Sigmoid colon (tissue), 7 donors: ENCODE data around the gene ADD1. TPM values are rescaled to one million over a fixed set of nuclear protein-coding genes. Genes with fewer than 3 reads are reported as not detected.

ENCODE experiments used
- DNase-seq: peaks from one replicate; pipeline ENCODE4 v3.0.0-alpha.2; 2019
- H3K27ac ChIP-seq, 4 donors: fragments of 200-600 bp; sonication (generic); one replicate each; pipeline ENCODE4 v1.5.1; 2016 to 2019; ENCODE audit warnings: mild to moderate bottlenecking in 1 of 4
- H3K27me3 ChIP-seq, 3 donors: fragments of 200-600 bp; sonication (generic); one replicate each; pipeline ENCODE4 v1.5.1; 2019; ENCODE audit warnings: mild to moderate bottlenecking in 1 of 3
- H3K36me3 ChIP-seq, 4 donors: fragments of 200-600 bp; sonication (generic); one replicate each; pipeline ENCODE4 v1.5.1; 2016 to 2019
- H3K4me1 ChIP-seq, 4 donors: fragments of 200-600 bp; sonication (generic); one replicate each; pipeline ENCODE4 v1.5.1; 2017 to 2019
- H3K4me3 ChIP-seq, 4 donors: fragments of 200-600 bp; sonication (generic); one replicate each; pipeline ENCODE4 v1.5.1; 2017 to 2019; ENCODE audit warnings: mild to moderate bottlenecking in 2 of 4, moderate library complexity in 1 of 4
- H3K9me3 ChIP-seq, 4 donors: fragments of 200-600 bp in 3 of 4; sonication (generic) in 3 of 4; one replicate each; pipeline versions ENCODE4 v1.5.1 to v1.6.1; 2013 to 2019
- CTCF ChIP-seq, 4 experiments: fragments of 450-650 bp in 3 of 4; fragments of 200-600 bp in 1 of 4; IDR thresholded peaks; one replicate each; pipeline ENCODE4 v1.5.1; 2016 to 2019; ENCODE audit warnings: antibody characterized with exemption in 4 of 4, mild to moderate bottlenecking in 3 of 4, moderate library complexity in 2 of 4
- EP300 ChIP-seq, 4 donors: sonication (generic); formaldehyde crosslinking; IDR thresholded peaks; one replicate each; pipeline ENCODE4 v1.6.1; 2017; ENCODE audit warnings: antibody characterized with exemption in 4 of 4
- POLR2A ChIP-seq, 2 donors: fragments of 450-650 bp; IDR thresholded peaks; one replicate each; pipeline ENCODE4 v1.6.1; 2016; ENCODE audit warnings: antibody characterized with exemption in 2 of 2, mild to moderate bottlenecking in 2 of 2, moderate library complexity in 2 of 2
- POLR2AphosphoS5 ChIP-seq, 4 donors: sonication (generic); formaldehyde crosslinking; IDR thresholded peaks; one replicate each; pipeline ENCODE4 v1.6.1; 2017; ENCODE audit warnings: antibody characterized with exemption in 4 of 4
- WGBS, 2 donors: extraction: QIAGEN DNeasy Blood & Tissue Kit; methylation state at CpG; one replicate each; pipeline ENCODE4 v1.1.7; 2013; 5-methylcytosine and 5-hydroxymethylcytosine counted together
- intact Hi-C: fragments of 100-400 bp; cut with DNase I; formaldehyde crosslinking; loops from one replicate; pipeline ENCODE4 v1.15.1; 2023
- polyA plus RNA-seq, 3 donors: library from polyadenylated mRNA; stranded (reverse); fragments of 200-250 nt; gene quantifications; one replicate each; pipeline ENCODE4 v1.2.3, GENCODE V29; 2013
- total RNA-seq, 4 donors: library from RNA; depleted of rRNA; stranded (reverse); fragments of >200 nt; gene quantifications; one replicate each; pipeline ENCODE4 v1.1.0, GENCODE V29; 2016
- donor health status: healthy with polysubstance abuse.
- donor health status: Bipolar disorder and iron deficiency.
- donor health status: healthy.

The ADD1 gene
- total and polyA plus RNA-seq, 7 donors, result 113 to 378 (median 166) TPM

- Histone ChIP-seq H3K27ac (no peak overlapping the region), H3K9me3 (peaks cover 0 to 2% (median 0%) of the 10 kb centered on the region in 4 donors), H3K4me3 (no peak overlapping the region), H3K36me3 (peaks cover 19 to 68% (median 46%) of the 10 kb centered on the region in 4 donors), H3K4me1 (no peaks in the 10 kb centered on the region), H3K27me3 (no peaks in the 10 kb centered on the region)
- WGBS, 2 donors, result 74 to 81% methylated on average over 10 of the region's 10 CpGs
- DNase-seq, result no peak
- intact Hi-C loops, result no loop called here
- TF ChIP-seq EP300 (IDR thresholded peaks at IDR 0.05), result no peak
- no peak for TF ChIP-seq POLR2A (IDR thresholded peaks at IDR 0.05)
- no peak for TF ChIP-seq POLR2AphosphoS5 (IDR thresholded peaks at IDR 0.05)
- no peak for TF ChIP-seq CTCF (IDR thresholded peaks at IDR 0.05)
Observed at GRCh38 chr4:2923141-2923551, 79.5 kb downstream of the ADD1 start.

DNA sequence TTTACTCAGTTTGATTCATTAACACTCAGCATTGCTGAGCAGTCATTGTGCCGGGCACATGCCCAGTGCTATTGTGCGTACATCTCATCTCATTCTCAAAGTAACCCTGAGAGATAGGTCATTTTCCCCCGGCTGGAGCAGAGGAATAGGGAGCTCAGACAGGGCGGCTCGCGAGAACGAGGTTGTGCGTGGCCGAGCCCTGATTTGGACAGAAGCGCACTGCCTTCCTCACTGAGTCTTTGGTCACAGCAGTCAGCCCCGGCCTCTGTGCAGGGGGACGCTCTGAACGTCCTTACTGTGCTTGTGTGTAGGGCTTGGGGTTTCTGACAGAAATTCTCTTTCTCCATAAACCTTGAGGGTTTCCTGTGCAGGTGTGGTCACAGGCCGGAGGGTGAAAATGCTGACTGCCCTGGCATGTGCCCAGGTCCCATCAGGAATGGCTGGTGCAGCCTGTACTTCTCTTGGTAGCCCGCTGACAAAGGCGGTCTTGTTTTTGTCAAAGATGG lies 80.1 kb downstream of the ADD1 start:
- no peak overlapping the region for H3K4me3 ChIP-seq
- no peak for DNase-seq
- H3K4me1 ChIP-seq, result no peaks in the 10 kb centered on the region
- no peak overlapping the region for H3K27ac ChIP-seq
- peaks cover 19 to 74% (median 52%) of the 10 kb centered on the region in 4 donors for H3K36me3 ChIP-seq
- TF ChIP-seq POLR2A (IDR thresholded peaks at IDR 0.05) (no peak), CTCF (IDR thresholded peaks at IDR 0.05) (no peak), EP300 (IDR thresholded peaks at IDR 0.05) (no peak), POLR2AphosphoS5 (IDR thresholded peaks at IDR 0.05) (no peak)
- 92 to 94% methylated on average over 16 of the region's 16 CpGs for WGBS, 2 donors
- no peaks in the 10 kb centered on the region for H3K27me3 ChIP-seq
- peaks cover 0 to 2% (median 0%) of the 10 kb centered on the region in 4 donors for H3K9me3 ChIP-seq
- intact Hi-C loops, result no loop called here

GRCh38 chr4:2924286-2924685 lies 80.6 kb downstream of the ADD1 start:
- DNase-seq, result no peak
- no peaks in the 10 kb centered on the region for H3K27me3 ChIP-seq
- TF ChIP-seq POLR2AphosphoS5 (IDR thresholded peaks at IDR 0.05) (no peak), CTCF (IDR thresholded peaks at IDR 0.05) (no peak), EP300 (IDR thresholded peaks at IDR 0.05) (no peak), POLR2A (IDR thresholded peaks at IDR 0.05) (no peak)
- H3K9me3 ChIP-seq, result peaks cover 0 to 2% (median 0%) of the 10 kb centered on the region in 4 donors
- H3K4me1 ChIP-seq, result no peaks in the 10 kb centered on the region
- no peak overlapping the region for H3K27ac ChIP-seq
- intact Hi-C loops, result no loop called here
- H3K36me3 ChIP-seq, result peaks cover 19 to 80% (median 55%) of the 10 kb centered on the region in 4 donors
- 91 to 94% methylated on average over 8 of the region's 8 CpGs for WGBS, 2 donors
- no peak overlapping the region for H3K4me3 ChIP-seq

GRCh38 chr4:2924765-2925301 lies 81.2 kb downstream of the ADD1 start:
- Histone ChIP-seq H3K9me3 (no peaks in the 10 kb centered on the region), H3K4me1 (no peaks in the 10 kb centered on the region), H3K27me3 (no peaks in the 10 kb centered on the region), H3K4me3 (no peak overlapping the region), H3K27ac (no peak overlapping the region), H3K36me3 (peaks cover 19 to 82% (median 55%) of the 10 kb centered on the region in 4 donors)
- TF ChIP-seq EP300 (IDR thresholded peaks at IDR 0.05) (no peak), POLR2AphosphoS5 (IDR thresholded peaks at IDR 0.05) (no peak), POLR2A (IDR thresholded peaks at IDR 0.05) (no peak), CTCF (IDR thresholded peaks at IDR 0.05) (no peak)
- WGBS, 2 donors, result 76 to 87% methylated on average over 7 of the region's 7 CpGs
- no peak for DNase-seq
- intact Hi-C loops, result no loop called here
